ENCODE measurements around the gene COL26A1. TPM values are rescaled to one million over a fixed set of nuclear protein-coding genes. Genes with fewer than 3 reads are reported as not detected.

The COL26A1 gene
- total RNA-seq, 2 donors from 2014 or later: 0.35 TPM; not detected in 1

GRCh38 chr7:101563198-101563901 is 200.7 kb downstream of the COL26A1 start:
- intact Hi-C loops (cut with DNase I): no loop called here
- Histone ChIP-seq H3K36me3 (no peaks in the 10 kb centered on the region), H3K4me1 (no peaks in the 10 kb centered on the region), H3K9ac (ENCODE audit: low read depth in 2 of 2, low read length in 2 of 2) (no peak overlapping the region), H3K9me3 (no peaks in the 10 kb centered on the region), H3K27ac (no peak overlapping the region), H3K27me3 (no peaks in the 10 kb centered on the region), H3K4me3 (no peak overlapping the region)
- no peak for DNase-seq
- TF ChIP-seq CTCF (IDR thresholded peaks at IDR 0.05): no peak

GRCh38 chr7:101563943-101564777 is 201.5 kb downstream of the COL26A1 start:
- TF ChIP-seq CTCF (IDR thresholded peaks at IDR 0.05): no peak
- H3K9ac ChIP-seq (ENCODE audit: low read depth in 2 of 2, low read length in 2 of 2): no peak overlapping the region
- no peak for DNase-seq

GRCh38 chr7:101564778-101565211 is 202.1 kb downstream of the COL26A1 start:
- Histone ChIP-seq H3K36me3 (no peaks in the 10 kb centered on the region), H3K9me3 (no peaks in the 10 kb centered on the region), H3K27me3 (no peaks in the 10 kb centered on the region), H3K4me3 (no peak overlapping the region), H3K4me1 (no peaks in the 10 kb centered on the region), H3K27ac (no peak overlapping the region), H3K9ac (ENCODE audit: low read depth in 2 of 2, low read length in 2 of 2) (no peak overlapping the region)
- intact Hi-C loops (cut with DNase I): no loop called here
- peak; percentile 85 for DNase-seq
- TF ChIP-seq CTCF (IDR thresholded peaks at IDR 0.05): no peak

More at GRCh38 chr7:101563943-101564777, 201.5 kb downstream of the COL26A1 start:
- Histone ChIP-seq H3K27ac (no peak overlapping the region), H3K9me3 (no peaks in the 10 kb centered on the region), H3K4me3 (no peak overlapping the region), H3K36me3 (no peaks in the 10 kb centered on the region), H3K4me1 (no peaks in the 10 kb centered on the region), H3K27me3 (no peaks in the 10 kb centered on the region)
- intact Hi-C loops (cut with DNase I): no loop called here

- no peak for TF ChIP-seq CTCF (IDR thresholded peaks at IDR 0.05)
- Histone ChIP-seq H3K4me3 (no peak overlapping the region), H3K27me3 (no peaks in the 10 kb centered on the region), H3K9me3 (no peaks in the 10 kb centered on the region), H3K36me3 (no peaks in the 10 kb centered on the region), H3K27ac (no peak overlapping the region), H3K4me1 (no peaks in the 10 kb centered on the region), H3K9ac (ENCODE audit: low read depth in 2 of 2, low read length in 2 of 2) (no peak overlapping the region)
- intact Hi-C loops (cut with DNase I): no loop called here
- DNase-seq: no peak
Observed at GRCh38 chr7:101565601-101566209, 203.0 kb downstream of the COL26A1 start.

GRCh38 chr7:101567230-101567629 is 204.6 kb downstream of the COL26A1 start:
- H3K4me3 ChIP-seq: no peak overlapping the region
- no peak overlapping the region for H3K27ac ChIP-seq
- intact Hi-C loops (cut with DNase I): no loop called here
- H3K36me3 ChIP-seq: no peaks in the 10 kb centered on the region
- no peaks in the 10 kb centered on the region for H3K27me3 ChIP-seq
- DNase-seq: no peak
- H3K4me1 ChIP-seq: no peaks in the 10 kb centered on the region
- no peak overlapping the region for H3K9ac ChIP-seq (ENCODE audit: low read depth in 2 of 2, low read length in 2 of 2)
- no peak for TF ChIP-seq CTCF (IDR thresholded peaks at IDR 0.05)
- no peaks in the 10 kb centered on the region for H3K9me3 ChIP-seq
